GM12874 (cell line): Measurements from ENCODE around the gene IFNL1.

Experiments used
- TF ChIP-seq, protein P1 (sequence below): IDR thresholded peaks from 2 replicates; pipeline ENCODE4 v1.5.1; 2011; ENCODE audit warnings: low read depth, mild to moderate bottlenecking, control low read depth, low read length, moderate library complexity; ENCODE audit not compliant: insufficient read depth

The IFNL1 gene

DNA sequence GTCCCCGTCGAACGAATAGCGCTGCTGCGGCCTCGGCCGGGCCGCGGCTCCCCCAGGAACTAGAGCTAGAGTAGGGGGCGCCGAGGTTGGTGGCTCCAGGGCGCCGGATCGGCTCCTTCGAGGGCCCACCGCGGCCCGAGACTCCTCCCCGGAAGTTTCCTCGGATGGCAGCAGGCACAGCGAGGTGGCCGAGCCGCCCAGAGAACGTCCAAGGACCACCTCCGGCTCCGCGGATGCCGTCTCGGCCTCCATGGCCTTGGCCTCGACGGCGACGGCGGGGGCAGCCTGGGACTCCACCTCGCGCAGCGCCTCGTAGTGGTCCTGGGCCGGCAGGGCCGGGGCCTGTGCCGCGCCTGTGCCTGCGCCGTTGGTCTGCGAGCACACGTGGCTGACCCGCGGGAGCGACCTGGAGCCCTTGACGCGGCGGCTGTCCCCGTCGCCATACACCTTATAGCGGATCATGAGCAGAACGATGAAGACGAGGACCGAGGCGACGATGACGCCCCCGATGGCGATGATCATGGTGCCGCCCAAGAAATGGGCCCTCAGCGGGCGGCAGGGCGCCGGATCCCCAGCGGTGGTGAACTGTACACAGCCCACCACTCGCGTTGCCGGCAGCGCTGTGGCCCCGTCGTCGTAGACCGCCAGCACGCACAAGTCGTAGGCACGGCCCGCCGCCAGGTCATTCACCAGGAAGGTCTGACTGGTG lies 11.8 kb downstream of the IFNL1 start:
- TF ChIP-seq, protein P1, sequence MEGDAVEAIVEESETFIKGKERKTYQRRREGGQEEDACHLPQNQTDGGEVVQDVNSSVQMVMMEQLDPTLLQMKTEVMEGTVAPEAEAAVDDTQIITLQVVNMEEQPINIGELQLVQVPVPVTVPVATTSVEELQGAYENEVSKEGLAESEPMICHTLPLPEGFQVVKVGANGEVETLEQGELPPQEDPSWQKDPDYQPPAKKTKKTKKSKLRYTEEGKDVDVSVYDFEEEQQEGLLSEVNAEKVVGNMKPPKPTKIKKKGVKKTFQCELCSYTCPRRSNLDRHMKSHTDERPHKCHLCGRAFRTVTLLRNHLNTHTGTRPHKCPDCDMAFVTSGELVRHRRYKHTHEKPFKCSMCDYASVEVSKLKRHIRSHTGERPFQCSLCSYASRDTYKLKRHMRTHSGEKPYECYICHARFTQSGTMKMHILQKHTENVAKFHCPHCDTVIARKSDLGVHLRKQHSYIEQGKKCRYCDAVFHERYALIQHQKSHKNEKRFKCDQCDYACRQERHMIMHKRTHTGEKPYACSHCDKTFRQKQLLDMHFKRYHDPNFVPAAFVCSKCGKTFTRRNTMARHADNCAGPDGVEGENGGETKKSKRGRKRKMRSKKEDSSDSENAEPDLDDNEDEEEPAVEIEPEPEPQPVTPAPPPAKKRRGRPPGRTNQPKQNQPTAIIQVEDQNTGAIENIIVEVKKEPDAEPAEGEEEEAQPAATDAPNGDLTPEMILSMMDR, result no peak

DNA sequence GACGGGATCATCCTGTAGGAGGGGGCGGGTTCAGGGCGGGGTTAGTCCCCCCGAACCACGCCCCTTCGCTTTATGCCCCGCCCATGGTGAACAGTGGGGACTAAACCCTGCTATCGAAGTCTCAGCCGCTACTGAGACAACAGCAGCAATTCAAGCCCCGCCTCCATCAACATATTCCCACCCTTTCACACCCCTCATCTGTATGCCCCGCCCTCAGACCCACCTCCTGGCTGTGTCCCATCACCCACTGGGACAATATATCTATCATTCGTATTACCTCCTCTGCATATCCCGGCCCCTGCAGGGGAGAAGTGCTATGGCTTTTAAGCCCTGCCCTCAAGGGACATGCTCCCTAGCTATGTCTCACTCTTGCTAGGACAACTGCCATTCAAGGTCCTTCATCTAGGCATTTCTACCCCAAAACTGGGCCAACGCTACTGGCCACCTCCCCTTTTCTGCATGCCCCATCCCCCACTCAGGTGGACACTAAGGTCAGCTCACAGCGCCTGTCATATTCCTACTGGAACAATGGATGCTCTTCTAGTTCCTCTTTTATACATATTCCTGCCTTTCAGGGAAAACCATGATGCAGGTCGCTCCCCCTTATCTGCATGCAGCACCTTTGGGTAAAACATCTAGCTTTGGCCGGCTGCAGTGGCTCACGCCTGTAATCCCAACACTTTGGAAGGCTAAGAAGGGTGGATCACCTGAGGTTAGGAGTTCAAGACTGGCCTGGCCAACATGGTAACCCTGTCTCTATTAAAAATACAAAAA lies 12.5 kb downstream of the IFNL1 start:
- TF ChIP-seq, protein P1, result no peak

DNA sequence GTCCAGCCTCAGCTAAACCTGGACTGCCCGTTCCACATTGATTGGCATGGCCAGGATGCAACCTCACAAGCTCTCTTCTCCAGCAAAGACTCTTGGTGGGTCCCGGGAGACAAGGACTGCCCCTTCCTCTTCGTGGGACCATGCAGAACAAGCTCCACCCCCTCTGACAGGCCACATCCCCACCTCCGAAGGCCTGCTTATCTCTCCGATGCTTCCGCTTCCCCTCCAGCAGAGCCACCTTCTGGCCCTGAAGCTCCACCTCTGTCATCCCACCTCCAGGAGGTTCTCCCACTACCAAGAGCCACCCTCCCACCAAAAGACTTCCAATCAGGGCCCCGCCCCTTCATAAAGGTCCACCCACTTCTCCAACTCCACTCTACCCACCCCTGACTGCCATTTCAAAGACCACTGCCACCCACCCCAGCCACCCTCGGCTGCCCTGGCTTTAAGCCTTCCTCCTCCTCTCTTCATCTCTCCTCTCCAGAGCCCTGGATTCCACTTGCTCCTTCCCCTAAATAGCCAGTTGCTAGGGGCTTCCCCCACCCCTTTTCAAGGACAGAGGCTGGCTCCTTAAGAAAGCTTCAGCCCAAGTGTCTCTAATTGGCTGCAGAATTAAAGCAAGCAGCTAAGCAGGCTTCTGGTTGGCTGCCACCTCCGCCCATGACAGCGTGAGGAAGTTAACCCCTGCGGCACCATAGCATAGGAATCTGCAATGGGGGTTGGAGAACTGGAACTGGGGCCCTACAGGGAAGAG lies 14.5 kb downstream of the IFNL1 start:
- TF ChIP-seq, protein P1, result no peak

DNA sequence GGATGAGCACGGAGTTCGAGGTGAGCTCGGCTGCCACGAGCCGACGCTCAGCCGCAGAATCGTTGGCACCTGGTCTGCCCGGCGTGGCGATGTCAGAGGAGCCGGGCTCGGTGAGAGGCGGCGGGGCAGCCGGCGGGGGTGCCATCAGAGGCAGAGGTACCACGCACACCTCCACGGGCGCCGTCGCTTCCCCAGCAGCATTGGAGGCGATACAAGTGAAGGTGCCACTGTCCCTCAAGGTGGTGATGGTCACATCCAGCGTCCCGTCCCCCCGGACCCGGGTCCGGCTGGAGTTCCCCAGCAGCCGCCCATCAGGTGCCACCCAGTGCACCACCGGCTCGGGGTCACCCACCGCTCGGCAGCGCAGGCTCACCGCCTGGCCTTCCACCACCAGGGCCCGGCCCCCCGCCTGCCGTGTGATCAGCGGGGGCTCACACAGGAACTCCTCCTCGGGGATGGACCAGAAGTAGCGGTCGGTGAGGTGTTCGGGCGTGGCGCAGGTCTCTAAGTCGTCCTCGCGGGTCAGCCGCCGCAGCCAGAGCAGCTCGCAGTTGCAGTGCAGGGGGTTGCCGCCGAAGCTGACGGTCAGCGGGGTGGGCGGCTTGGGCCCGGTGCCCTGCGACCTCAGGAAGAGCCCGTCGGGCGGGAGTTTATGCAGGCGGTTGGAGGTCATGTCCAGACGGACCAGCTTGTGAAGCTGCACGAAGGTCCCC lies 18.0 kb downstream of the IFNL1 start:
- TF ChIP-seq, protein P1, result no peak

DNA sequence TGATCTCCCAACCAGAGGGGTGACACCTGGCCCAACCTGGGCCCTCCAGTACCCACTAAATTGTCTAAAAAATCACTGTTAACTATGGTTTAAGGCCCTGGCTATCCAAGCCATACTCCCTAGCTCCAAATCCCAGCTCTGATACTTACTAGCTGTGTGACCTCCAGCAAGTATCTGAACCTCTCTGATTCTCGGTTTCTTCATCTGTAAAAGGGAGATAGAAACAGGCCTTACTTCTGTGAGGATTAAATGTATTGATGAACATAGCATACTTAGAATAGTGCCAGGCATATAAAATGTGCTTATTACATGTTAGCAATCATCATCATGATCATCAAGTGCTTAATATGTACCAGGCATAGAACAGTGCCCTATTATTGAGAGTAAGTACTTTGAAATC lies 19.7 kb downstream of the IFNL1 start:
- TF ChIP-seq, protein P1, result no peak

DNA sequence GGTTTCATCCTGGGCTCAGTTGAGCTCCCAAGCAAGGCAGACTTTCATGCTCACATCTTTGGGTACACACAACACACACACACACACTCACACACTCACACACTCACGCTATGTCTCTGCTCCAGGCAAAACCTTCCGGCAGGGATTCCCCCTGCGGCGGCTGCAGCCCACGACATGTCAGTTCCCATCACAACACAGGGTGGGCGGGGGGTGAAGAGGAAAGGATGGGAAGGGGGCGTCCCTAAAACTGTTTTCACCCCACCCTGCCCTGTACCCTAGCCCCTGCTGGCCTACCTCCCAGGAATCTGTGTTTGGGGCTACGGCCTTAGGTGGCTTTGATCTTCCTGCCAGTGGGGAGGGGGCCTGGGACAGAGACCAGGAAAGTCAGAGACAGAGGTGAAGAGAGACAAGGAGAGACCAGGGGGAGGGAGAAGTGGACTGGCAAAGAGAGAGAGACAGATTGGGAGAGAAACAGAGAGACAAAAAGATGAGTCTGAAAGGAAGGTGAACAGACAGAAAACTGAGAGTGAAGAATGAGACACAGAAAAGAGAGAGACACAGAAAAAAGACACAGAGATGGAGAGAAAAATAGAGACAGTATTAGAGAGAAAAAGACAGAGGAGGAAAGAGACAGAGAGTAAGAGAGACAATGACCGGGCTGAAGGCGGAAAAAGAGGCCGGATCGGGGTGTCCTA lies 20.6 kb downstream of the IFNL1 start:
- TF ChIP-seq, protein P1, result no peak
